HEK293 (cell line): Measurements from ENCODE around the gene THUMPD3.

ENCODE experiments used
- CTCF ChIA-PET: fragments of 350-600 bp; formaldehyde crosslinking; extraction: SDS; loops from one replicate; lab custom pipeline; 2021; ENCODE audit warnings: antibody characterized with exemption; lab: Yijun Ruan, JAX
- POLR2A ChIA-PET: fragments of 300-600 bp; formaldehyde crosslinking; extraction: SDS; loops from one replicate; lab custom pipeline; 2020; ENCODE audit warnings: antibody characterized with exemption, inconsistent platforms; lab: Yijun Ruan, JAX
- H3K27ac ChIP-seq: fragments of 200-500 bp; sonication (Bioruptor generic); 2 replicates; pipeline ENCODE4 v1.5.1; 2014; ENCODE audit warnings: low read depth, low read length, control low read depth, inconsistent platforms; ENCODE audit errors: extremely low read depth
- H3K36me3 ChIP-seq, 2 experiments: fragments of 200-500 bp in 1 of 2; sonication (Bioruptor generic) in 1 of 2; 1 replicate in 1 of 2; 2 replicates in 1 of 2; pipeline ENCODE4 v1.5.1; 2014 to 2017; ENCODE audit warnings: inconsistent platforms in 2 of 2, low read length in 2 of 2; ENCODE audit not compliant: control insufficient read depth in 2 of 2, insufficient read depth in 1 of 2
- H3K4me1 ChIP-seq: fragments of 200-500 bp; sonication (Bioruptor generic); 2 replicates; pipeline ENCODE4 v1.5.1; 2014; ENCODE audit warnings: mild to moderate bottlenecking, low read length, inconsistent platforms; ENCODE audit not compliant: control insufficient read depth, insufficient read depth
- H3K4me3 ChIP-seq: 2 replicates; pipeline ENCODE4 v1.5.1; 2011; ENCODE audit warnings: low read depth, mild to moderate bottlenecking, control low read depth, low read length, moderate library complexity
- H3K9me3 ChIP-seq: fragments of 200-500 bp; sonication (Bioruptor generic); 2 replicates; pipeline ENCODE4 v1.5.1; 2014; ENCODE audit warnings: low read depth, low read length, inconsistent platforms; ENCODE audit not compliant: control insufficient read depth, insufficient read depth
- GLI4 ChIP-seq: fragments of 450-650 bp; formaldehyde crosslinking; IDR thresholded peaks from 2 replicates; pipeline ENCODE4 v1.5.1; 2016; ENCODE audit warnings: missing biosample characterization, missing genetic modification characterization
- IKZF3 ChIP-seq: fragments of 450-650 bp; IDR thresholded peaks from 2 replicates; pipeline ENCODE4 v1.5.0; 2018; ENCODE audit warnings: missing biosample characterization, mild to moderate bottlenecking, missing genetic modification characterization, moderate library complexity
- KLF8 ChIP-seq: fragments of 450-650 bp; formaldehyde crosslinking; IDR thresholded peaks from 2 replicates; pipeline ENCODE4 v1.5.1; 2016; ENCODE audit warnings: missing biosample characterization, missing genetic modification characterization
- KLF9 ChIP-seq: fragments of 450-650 bp; formaldehyde crosslinking; IDR thresholded peaks from 2 replicates; pipeline ENCODE4 v1.5.1; 2016; ENCODE audit warnings: missing biosample characterization, missing genetic modification characterization, low read depth
- MYNN ChIP-seq: fragments of 450-650 bp; formaldehyde crosslinking; IDR thresholded peaks from 2 replicates; pipeline ENCODE4 v1.5.1; 2016; ENCODE audit warnings: missing biosample characterization, missing genetic modification characterization, borderline replicate concordance
- TSHZ1 ChIP-seq: fragments of 450-650 bp; formaldehyde crosslinking; IDR thresholded peaks from 2 replicates; pipeline ENCODE4 v1.5.1; 2016; ENCODE audit warnings: missing biosample characterization, missing genetic modification characterization, borderline replicate concordance
- YY2 ChIP-seq: fragments of 450-650 bp; formaldehyde crosslinking; IDR thresholded peaks from 2 replicates; pipeline ENCODE4 v1.5.1; 2016; ENCODE audit warnings: missing biosample characterization, missing genetic modification characterization
- ZBTB44 ChIP-seq: fragments of 450-650 bp; IDR thresholded peaks from 2 replicates; pipeline ENCODE4 v1.5.1; 2018; ENCODE audit warnings: missing biosample characterization, mild to moderate bottlenecking, missing genetic modification characterization
- ZBTB48 ChIP-seq: fragments of 450-650 bp; formaldehyde crosslinking; IDR thresholded peaks from 2 replicates; pipeline ENCODE4 v1.5.1; 2016; ENCODE audit warnings: missing biosample characterization, missing genetic modification characterization
- ZBTB7A ChIP-seq: fragments of 450-650 bp; formaldehyde crosslinking; IDR thresholded peaks from 2 replicates; pipeline ENCODE4 v1.5.1; 2016; ENCODE audit warnings: low read depth, missing biosample characterization, missing genetic modification characterization
- ZNF169 ChIP-seq: fragments of 450-650 bp; formaldehyde crosslinking; IDR thresholded peaks from 2 replicates; pipeline ENCODE4 v1.5.1; 2016; ENCODE audit warnings: missing biosample characterization, missing genetic modification characterization
- ZNF221 ChIP-seq: fragments of 450-650 bp; formaldehyde crosslinking; IDR thresholded peaks from 2 replicates; pipeline ENCODE4 v1.5.1; 2017; ENCODE audit warnings: missing biosample characterization, missing genetic modification characterization, borderline replicate concordance
- ZNF23 ChIP-seq: fragments of 450-650 bp; formaldehyde crosslinking; IDR thresholded peaks from 2 replicates; pipeline ENCODE4 v1.5.1; 2016; ENCODE audit warnings: missing biosample characterization, missing genetic modification characterization, borderline replicate concordance
- ZNF501 ChIP-seq: fragments of 450-650 bp; formaldehyde crosslinking; IDR thresholded peaks from 2 replicates; pipeline ENCODE4 v1.5.1; 2016; ENCODE audit warnings: missing biosample characterization, missing genetic modification characterization
- ZNF514 ChIP-seq: fragments of 450-650 bp; formaldehyde crosslinking; IDR thresholded peaks from 2 replicates; pipeline ENCODE4 v1.5.1; 2016; ENCODE audit warnings: missing biosample characterization, missing genetic modification characterization
- ZNF530 ChIP-seq: fragments of 450-650 bp; formaldehyde crosslinking; IDR thresholded peaks from 2 replicates; pipeline ENCODE4 v1.5.1; 2016; ENCODE audit warnings: low read depth, missing biosample characterization, missing genetic modification characterization
- ZNF580 ChIP-seq: fragments of 450-650 bp; formaldehyde crosslinking; IDR thresholded peaks from 2 replicates; pipeline ENCODE4 v1.5.1; 2016; ENCODE audit warnings: missing biosample characterization, missing genetic modification characterization
- ZNF654 ChIP-seq: fragments of 450-650 bp; formaldehyde crosslinking; IDR thresholded peaks from 2 replicates; pipeline ENCODE4 v1.5.1; 2016; ENCODE audit warnings: low read depth, missing biosample characterization, missing genetic modification characterization
- ZNF660 ChIP-seq: fragments of 450-650 bp; IDR thresholded peaks from 2 replicates; pipeline ENCODE4 v1.5.1; 2018; ENCODE audit warnings: missing biosample characterization, mild to moderate bottlenecking, missing genetic modification characterization
- ZNF677 ChIP-seq: fragments of 450-650 bp; IDR thresholded peaks from 2 replicates; pipeline ENCODE4 v1.5.0; 2018; ENCODE audit warnings: missing biosample characterization, mild to moderate bottlenecking, missing genetic modification characterization, moderate library complexity
- ZNF704 ChIP-seq: fragments of 450-650 bp; formaldehyde crosslinking; IDR thresholded peaks from 2 replicates; pipeline ENCODE4 v1.5.1; 2016; ENCODE audit warnings: missing biosample characterization, missing genetic modification characterization
- ZNF837 ChIP-seq: fragments of 450-650 bp; formaldehyde crosslinking; IDR thresholded peaks from 2 replicates; pipeline ENCODE4 v1.5.1; 2016; ENCODE audit warnings: missing biosample characterization, missing genetic modification characterization
- TF ChIP-seq, protein P1 (sequence below): fragments of 450-650 bp; formaldehyde crosslinking; IDR thresholded peaks from 2 replicates; pipeline ENCODE4 v1.5.1; 2017; ENCODE audit warnings: missing biosample characterization, missing genetic modification characterization

Gene THUMPD3

DNA sequence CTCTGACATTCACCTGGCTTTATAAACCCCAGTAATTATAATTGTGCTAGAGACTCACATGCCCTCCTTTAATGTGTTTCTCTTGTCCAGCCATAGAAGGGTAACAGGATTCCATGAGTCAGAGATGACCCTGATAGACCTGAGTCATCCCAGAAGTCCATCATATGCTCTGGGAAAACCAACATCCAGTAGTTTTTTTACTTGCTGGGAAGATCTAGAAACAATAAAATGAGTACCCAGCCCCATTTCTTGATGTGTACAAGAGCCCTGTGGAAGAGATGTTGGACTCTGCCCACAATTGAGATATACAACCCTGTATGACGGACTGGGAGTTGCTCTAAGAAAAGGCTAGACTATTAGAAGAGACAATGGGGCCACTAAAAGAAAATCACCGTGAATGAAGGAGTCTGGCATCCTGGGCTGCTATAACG lies 22.4 kb upstream of the THUMPD3 start:
- Histone ChIP-seq H3K4me3 (no peak overlapping the region), H3K27ac (no peak overlapping the region), H3K4me1 (no peaks in the 10 kb centered on the region), H3K9me3 (no peaks in the 10 kb centered on the region), H3K36me3 (no peaks in the 10 kb centered on the region)
- ChIA-PET POLR2A (interaction anchor here (0.6 kb wide), 1 partner anchor 23 kb away, joined by 3 read pairs; no protein-coding TSS in a partner anchor), CTCF (no interaction called here)
- no peak for TF ChIP-seq KLF9
- TF ChIP-seq, protein P1, sequence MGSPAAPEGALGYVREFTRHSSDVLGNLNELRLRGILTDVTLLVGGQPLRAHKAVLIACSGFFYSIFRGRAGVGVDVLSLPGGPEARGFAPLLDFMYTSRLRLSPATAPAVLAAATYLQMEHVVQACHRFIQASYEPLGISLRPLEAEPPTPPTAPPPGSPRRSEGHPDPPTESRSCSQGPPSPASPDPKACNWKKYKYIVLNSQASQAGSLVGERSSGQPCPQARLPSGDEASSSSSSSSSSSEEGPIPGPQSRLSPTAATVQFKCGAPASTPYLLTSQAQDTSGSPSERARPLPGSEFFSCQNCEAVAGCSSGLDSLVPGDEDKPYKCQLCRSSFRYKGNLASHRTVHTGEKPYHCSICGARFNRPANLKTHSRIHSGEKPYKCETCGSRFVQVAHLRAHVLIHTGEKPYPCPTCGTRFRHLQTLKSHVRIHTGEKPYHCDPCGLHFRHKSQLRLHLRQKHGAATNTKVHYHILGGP (tag by site-specific recombination) = no peak
- no peak for TF ChIP-seq ZNF501 (tag by site-specific recombination)
- no peak for TF ChIP-seq ZBTB44 (tag by site-specific recombination)
- TF ChIP-seq ZNF530 (tag by site-specific recombination) = no peak
- TF ChIP-seq ZBTB7A (tag by site-specific recombination) = no peak

GRCh38 chr3:9342696-9343095 lies 20.2 kb upstream of the THUMPD3 start:
- no peaks in the 10 kb centered on the region for H3K9me3 ChIP-seq
- POLR2A ChIA-PET = interaction anchor here (1.3 kb wide), 1 partner anchor 54 kb away, joined by 3 read pairs; no protein-coding TSS in a partner anchor
- H3K27ac ChIP-seq = no peak overlapping the region
- H3K4me1 ChIP-seq = no peaks in the 10 kb centered on the region
- CTCF ChIA-PET = interaction anchor here (1.3 kb wide), 1 partner anchor 10 kb away, joined by 7 read pairs; no protein-coding TSS in a partner anchor
- no peaks in the 10 kb centered on the region for H3K36me3 ChIP-seq
- no peak overlapping the region for H3K4me3 ChIP-seq
- no peak for TF ChIP-seq KLF8 (tag by site-specific recombination)
- no peak for TF ChIP-seq GLI4 (tag by site-specific recombination)
- TF ChIP-seq ZNF514 = no peak
- TF ChIP-seq ZNF169 (tag by site-specific recombination) = no peak
- TF ChIP-seq ZNF580 (tag by site-specific recombination) = no peak
- TF ChIP-seq MYNN (tag by site-specific recombination) = no peak
- no peak for TF ChIP-seq ZBTB48
- no peak for TF ChIP-seq ZNF677 (tag by site-specific recombination)
- no peak for TF ChIP-seq ZBTB7A (tag by site-specific recombination)

DNA sequence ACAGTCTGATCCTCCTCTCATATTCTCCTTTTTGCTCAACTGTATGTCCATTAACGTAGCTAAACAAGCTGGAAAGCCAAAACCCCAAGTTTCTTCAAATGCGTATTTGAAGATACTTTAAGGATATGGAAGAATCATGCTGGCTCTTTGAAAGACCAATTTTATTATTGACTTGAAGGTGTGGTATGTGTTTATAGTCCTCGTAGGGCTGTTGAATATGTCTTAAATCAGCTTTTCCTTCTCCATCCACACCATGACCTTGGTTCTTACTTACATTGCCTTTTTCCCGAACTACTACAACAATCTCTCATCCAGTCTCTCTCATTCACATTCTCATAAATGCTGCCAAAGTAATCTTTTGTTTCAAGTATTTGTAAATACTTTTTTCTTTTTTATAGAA lies 19.7 kb upstream of the THUMPD3 start:
- Histone ChIP-seq H3K9me3 (no peaks in the 10 kb centered on the region), H3K27ac (no peak overlapping the region), H3K36me3 (no peaks in the 10 kb centered on the region), H3K4me3 (no peak overlapping the region), H3K4me1 (no peaks in the 10 kb centered on the region)
- ChIA-PET POLR2A (interaction anchor here (1.3 kb wide), 1 partner anchor 53 kb away, joined by 3 read pairs; no protein-coding TSS in a partner anchor), CTCF (interaction anchor here (0.6 to 1.3 kb wide), 2 partner anchors 10 to 1193 kb away, joined by 3 to 7 read pairs; no protein-coding TSS in a partner anchor)
- TF ChIP-seq ZNF704 (tag by site-specific recombination) (no peak), ZNF23 (no peak), TSHZ1 (tag by site-specific recombination) (no peak), ZNF654 (tag by site-specific recombination) (no peak), ZNF221 (tag by site-specific recombination) (no peak), YY2 (tag by site-specific recombination) (no peak), ZNF660 (tag by site-specific recombination) (no peak), ZNF837 (tag by site-specific recombination) (no peak), IKZF3 (tag by site-specific recombination) (no peak)
